Neural cell (in vitro differentiated cells): Measurements from ENCODE around the gene DDX31. TPM values are rescaled to one million over a fixed set of nuclear protein-coding genes. Genes with fewer than 3 reads are reported as not detected.

Source experiments
- H2AFZ ChIP-seq: fragments of 200-600, 300-800 bp; sonication (generic), shearing (Covaris generic); 2 replicates; pipeline ENCODE4 v1.6.0; 2014; ENCODE audit warnings: low read depth, mild to moderate bottlenecking, antibody characterized with exemption, low read length, moderate library complexity
- H3F3A ChIP-seq: fragments of 200-600 bp; shearing (Covaris generic); 2 replicates; pipeline ENCODE4 v1.6.1; 2016; ENCODE audit warnings: mild to moderate bottlenecking, moderate library complexity, mixed read lengths, antibody characterized with exemption, low read length; ENCODE audit not compliant: insufficient read depth, poor library complexity, severe bottlenecking
- H3K27ac ChIP-seq: fragments of 200-600, 300-800 bp; sonication (generic), shearing (Covaris generic); 2 replicates; pipeline ENCODE4 v1.5.1; 2014; ENCODE audit warnings: mild to moderate bottlenecking, low read length, moderate library complexity
- H3K27me3 ChIP-seq: fragments of 300-800, 200-600 bp; sonication (generic), shearing (Covaris generic); 2 replicates; pipeline ENCODE4 v1.6.0; 2014; ENCODE audit warnings: mild to moderate bottlenecking, low read depth, low read length, moderate library complexity; ENCODE audit not compliant: insufficient read depth
- H3K36me3 ChIP-seq: fragments of 300-800, 200-600 bp; sonication (generic), shearing (Covaris generic); 2 replicates; pipeline ENCODE4 v1.5.1; 2014; ENCODE audit warnings: mild to moderate bottlenecking, antibody characterized with exemption, low read length, moderate library complexity; ENCODE audit not compliant: insufficient read depth
- H3K4me2 ChIP-seq: fragments of 300-800, 200-600 bp; sonication (generic), shearing (Covaris generic); 2 replicates; pipeline ENCODE4 v1.6.0; 2014; ENCODE audit warnings: mild to moderate bottlenecking, low read length
- H3K4me3 ChIP-seq: fragments of 300-800, 200-600 bp; sonication (generic), shearing (Covaris generic); 2 replicates; pipeline ENCODE4 v1.5.1; 2014; ENCODE audit warnings: mild to moderate bottlenecking, low read length, moderate library complexity
- H3K79me2 ChIP-seq: fragments of 200-600 bp; shearing (Covaris generic); replicated peaks from 2 replicates; pipeline ENCODE4 v1.6.0; 2014; ENCODE audit warnings: mild to moderate bottlenecking, low read length, moderate library complexity; ENCODE audit not compliant: insufficient read depth
- H3K9ac ChIP-seq: fragments of 300-800, 200-600 bp; sonication (generic), shearing (Covaris generic); 2 replicates; pipeline ENCODE4 v1.6.1; 2016; ENCODE audit warnings: mild to moderate bottlenecking, low read length, mixed read lengths
- H3K9me2 ChIP-seq: fragments of 200-600 bp; shearing (Covaris generic); 2 replicates; pipeline ENCODE4 v1.6.1; 2016; ENCODE audit warnings: mild to moderate bottlenecking, low read length, mixed read lengths; ENCODE audit not compliant: insufficient read depth
- H3K9me3 ChIP-seq: fragments of 200-600, 300-800 bp; sonication (generic), shearing (Covaris generic); 2 replicates; pipeline ENCODE4 v1.6.1; 2016; ENCODE audit warnings: mild to moderate bottlenecking, mixed run types, low read length, moderate library complexity, mixed read lengths
- H4K20me1 ChIP-seq: fragments of 200-600 bp; shearing (Covaris generic); 2 replicates; pipeline ENCODE4 v1.6.1; 2016; ENCODE audit warnings: mild to moderate bottlenecking, mixed run types; ENCODE audit not compliant: insufficient read depth
- EP300 ChIP-seq: fragments of 450-650 bp; conservative IDR thresholded peaks from 2 replicates; pipeline ENCODE4 v1.6.1; 2014; ENCODE audit warnings: antibody characterized with exemption, mild to moderate bottlenecking, moderate library complexity; ENCODE audit not compliant: poor library complexity, severe bottlenecking
- EZH2 ChIP-seq: fragments of 200-600, 300-800 bp; shearing (Covaris generic), sonication (generic); IDR thresholded peaks from 2 replicates; pipeline ENCODE4 v1.6.1; 2014; ENCODE audit warnings: antibody characterized with exemption, low read length, borderline replicate concordance, mild to moderate bottlenecking; ENCODE audit not compliant: insufficient read depth, poor library complexity, severe bottlenecking
- MXI1 ChIP-seq: fragments of 450-650 bp; conservative IDR thresholded peaks from 2 replicates; pipeline ENCODE4 v1.6.1; 2014; ENCODE audit warnings: antibody characterized with exemption, mild to moderate bottlenecking; ENCODE audit not compliant: poor library complexity, severe bottlenecking
- POLR2AphosphoS5 ChIP-seq: IDR thresholded peaks from 2 replicates; pipeline ENCODE4 v1.6.1; 2012
- RAD21 ChIP-seq: fragments of 450-650 bp; conservative IDR thresholded peaks from 2 replicates; pipeline ENCODE4 v1.6.1; 2014; ENCODE audit warnings: antibody characterized with exemption, mild to moderate bottlenecking, moderate library complexity
- SMC3 ChIP-seq: fragments of 450-650 bp; conservative IDR thresholded peaks from 2 replicates; pipeline ENCODE4 v1.6.1; 2014; ENCODE audit warnings: antibody characterized with exemption, mild to moderate bottlenecking, moderate library complexity; ENCODE audit not compliant: poor library complexity
- TAF1 ChIP-seq: IDR thresholded peaks from 2 replicates; pipeline ENCODE4 v1.6.1; 2012; ENCODE audit warnings: low read depth
- polyA plus RNA-seq: library from polyadenylated mRNA; depleted of rRNA; stranded (reverse); fragments of >200 nt; gene quantifications from 2 replicates; pipeline ENCODE4 v1.2.3, GENCODE V29; 2014
- TF ChIP-seq, protein P1 (sequence below): IDR thresholded peaks from 2 replicates; pipeline ENCODE4 v1.6.1; 2012; ENCODE audit warnings: borderline replicate concordance
- TF ChIP-seq, protein P2 (sequence below): fragments of 450-650 bp; IDR thresholded peaks from 2 replicates; pipeline ENCODE4 v1.5.1; 2014; ENCODE audit warnings: antibody characterized with exemption, mild to moderate bottlenecking, moderate library complexity; ENCODE audit not compliant: poor library complexity, severe bottlenecking

The DDX31 gene
- polyA plus RNA-seq, 1 donor from 2014 or later, result 12.8 TPM

GRCh38 chr9:132582786-132583583 is 86.8 kb downstream of the DDX31 start:
- Histone ChIP-seq H3K36me3 (no peaks in the 10 kb centered on the region), H3K9me2 (no peaks in the 10 kb centered on the region), H3K79me2 (no peaks in the 10 kb centered on the region), H3K4me3 (no peak overlapping the region), H3K4me2 (no peak overlapping the region), H3F3A (no peaks in the 10 kb centered on the region), H4K20me1 (no peaks in the 10 kb centered on the region), H3K27ac (no peak overlapping the region), H2AFZ (no peak overlapping the region), H3K9me3 (no peaks in the 10 kb centered on the region), H3K27me3 (peaks cover 100% of the 10 kb centered on the region), H3K9ac (no peak overlapping the region)
- TF ChIP-seq EZH2 (peak; percentile 70), MXI1 (no peak), SMC3 (no peak), TAF1 (no peak)
- TF ChIP-seq, protein P1, sequence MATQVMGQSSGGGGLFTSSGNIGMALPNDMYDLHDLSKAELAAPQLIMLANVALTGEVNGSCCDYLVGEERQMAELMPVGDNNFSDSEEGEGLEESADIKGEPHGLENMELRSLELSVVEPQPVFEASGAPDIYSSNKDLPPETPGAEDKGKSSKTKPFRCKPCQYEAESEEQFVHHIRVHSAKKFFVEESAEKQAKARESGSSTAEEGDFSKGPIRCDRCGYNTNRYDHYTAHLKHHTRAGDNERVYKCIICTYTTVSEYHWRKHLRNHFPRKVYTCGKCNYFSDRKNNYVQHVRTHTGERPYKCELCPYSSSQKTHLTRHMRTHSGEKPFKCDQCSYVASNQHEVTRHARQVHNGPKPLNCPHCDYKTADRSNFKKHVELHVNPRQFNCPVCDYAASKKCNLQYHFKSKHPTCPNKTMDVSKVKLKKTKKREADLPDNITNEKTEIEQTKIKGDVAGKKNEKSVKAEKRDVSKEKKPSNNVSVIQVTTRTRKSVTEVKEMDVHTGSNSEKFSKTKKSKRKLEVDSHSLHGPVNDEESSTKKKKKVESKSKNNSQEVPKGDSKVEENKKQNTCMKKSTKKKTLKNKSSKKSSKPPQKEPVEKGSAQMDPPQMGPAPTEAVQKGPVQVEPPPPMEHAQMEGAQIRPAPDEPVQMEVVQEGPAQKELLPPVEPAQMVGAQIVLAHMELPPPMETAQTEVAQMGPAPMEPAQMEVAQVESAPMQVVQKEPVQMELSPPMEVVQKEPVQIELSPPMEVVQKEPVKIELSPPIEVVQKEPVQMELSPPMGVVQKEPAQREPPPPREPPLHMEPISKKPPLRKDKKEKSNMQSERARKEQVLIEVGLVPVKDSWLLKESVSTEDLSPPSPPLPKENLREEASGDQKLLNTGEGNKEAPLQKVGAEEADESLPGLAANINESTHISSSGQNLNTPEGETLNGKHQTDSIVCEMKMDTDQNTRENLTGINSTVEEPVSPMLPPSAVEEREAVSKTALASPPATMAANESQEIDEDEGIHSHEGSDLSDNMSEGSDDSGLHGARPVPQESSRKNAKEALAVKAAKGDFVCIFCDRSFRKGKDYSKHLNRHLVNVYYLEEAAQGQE, result no peak

GRCh38 chr9:132582276-132582785 is 87.5 kb downstream of the DDX31 start, which contains the start of gene BARHL1:
BARHL1 (plus strand) TSS chr9:132582606; CDS start chr9:132582798, 192 bp downstream.
- H3K4me3 ChIP-seq, result no peak within 1 kb of the TSS
- H2AFZ ChIP-seq, result no peak within 1 kb of the TSS
- H3K79me2 ChIP-seq, result no peaks in the 10 kb centered on the region
- H3K27me3 ChIP-seq, result peaks cover 100% of the 10 kb centered on the region
- H3K36me3 ChIP-seq, result no peaks in the 10 kb centered on the region
- no peaks in the 10 kb centered on the region for H3F3A ChIP-seq
- H4K20me1 ChIP-seq, result no peaks in the 10 kb centered on the region
- H3K4me2 ChIP-seq, result no peak within 1 kb of the TSS
- no peaks in the 10 kb centered on the region for H3K9me3 ChIP-seq
- H3K27ac ChIP-seq, result no peak within 1 kb of the TSS
- H3K9me2 ChIP-seq, result no peaks in the 10 kb centered on the region
- TF ChIP-seq, protein P2, sequence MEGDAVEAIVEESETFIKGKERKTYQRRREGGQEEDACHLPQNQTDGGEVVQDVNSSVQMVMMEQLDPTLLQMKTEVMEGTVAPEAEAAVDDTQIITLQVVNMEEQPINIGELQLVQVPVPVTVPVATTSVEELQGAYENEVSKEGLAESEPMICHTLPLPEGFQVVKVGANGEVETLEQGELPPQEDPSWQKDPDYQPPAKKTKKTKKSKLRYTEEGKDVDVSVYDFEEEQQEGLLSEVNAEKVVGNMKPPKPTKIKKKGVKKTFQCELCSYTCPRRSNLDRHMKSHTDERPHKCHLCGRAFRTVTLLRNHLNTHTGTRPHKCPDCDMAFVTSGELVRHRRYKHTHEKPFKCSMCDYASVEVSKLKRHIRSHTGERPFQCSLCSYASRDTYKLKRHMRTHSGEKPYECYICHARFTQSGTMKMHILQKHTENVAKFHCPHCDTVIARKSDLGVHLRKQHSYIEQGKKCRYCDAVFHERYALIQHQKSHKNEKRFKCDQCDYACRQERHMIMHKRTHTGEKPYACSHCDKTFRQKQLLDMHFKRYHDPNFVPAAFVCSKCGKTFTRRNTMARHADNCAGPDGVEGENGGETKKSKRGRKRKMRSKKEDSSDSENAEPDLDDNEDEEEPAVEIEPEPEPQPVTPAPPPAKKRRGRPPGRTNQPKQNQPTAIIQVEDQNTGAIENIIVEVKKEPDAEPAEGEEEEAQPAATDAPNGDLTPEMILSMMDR, result no peak
- TF ChIP-seq RAD21 (no peak), MXI1 (no peak), EP300 (no peak), SMC3 (no peak), TAF1 (no peak), EZH2 (no peak), POLR2AphosphoS5 (no peak)
- TF ChIP-seq, protein P1, result no peak
- H3K9ac ChIP-seq, result no peak within 1 kb of the TSS
